Neutrophil (primary cell): ENCODE data around the gene MXD3.
A peak's percentile ranks its signal among the peaks of the same experiment; 100 is the strongest.
"Not testable (repeated sequence)": the region's sequence is repeated elsewhere in the genome, so short reads cannot be mapped to it uniquely, and the experiment has no call there.

Experiments used
- H3K27ac ChIP-seq: fragments of 200-600 bp; sonication (generic); 2 replicates; pipeline ENCODE4 v1.5.1; 2016; ENCODE audit warnings: mild to moderate bottlenecking, moderate library complexity
- H3K27me3 ChIP-seq: fragments of 200-600 bp; sonication (generic); 2 replicates; pipeline ENCODE4 v1.6.0; 2016; ENCODE audit warnings: mild to moderate bottlenecking
- H3K36me3 ChIP-seq: fragments of 200-600 bp; sonication (generic); 2 replicates; pipeline ENCODE4 v1.5.1; 2017
- H3K4me1 ChIP-seq, 2 experiments: fragments of 200-600 bp in 1 of 2; sonication (generic) in 1 of 2; 1 replicate in 1 of 2; 2 replicates in 1 of 2; pipeline versions ENCODE4 v1.5.1 to v1.6.1; 2013 to 2016; ENCODE audit warnings: low read depth in 1 of 2, low read length in 1 of 2, mild to moderate bottlenecking in 1 of 2, moderate library complexity in 1 of 2; ENCODE audit not compliant: control insufficient read depth in 1 of 2, insufficient read depth in 1 of 2
- H3K4me3 ChIP-seq, 2 experiments: fragments of 200-600 bp in 1 of 2; sonication (generic) in 1 of 2; 1 replicate in 1 of 2; 2 replicates in 1 of 2; pipeline ENCODE4 v1.5.1; 2013 to 2016; ENCODE audit warnings: low read depth in 1 of 2, low read length in 1 of 2, mild to moderate bottlenecking in 1 of 2, moderate library complexity in 1 of 2
- H3K9me3 ChIP-seq: fragments of 200-600 bp; sonication (generic); 2 replicates; pipeline ENCODE4 v1.5.1; 2016
- CTCF ChIP-seq: fragments of 200-600 bp; sonication (generic); IDR thresholded peaks from 2 replicates; pipeline ENCODE4 v1.5.1; 2016; ENCODE audit warnings: antibody characterized with exemption

The MXD3 gene

GRCh38 chr5:177310332-177310731 lies 1.4 kb downstream of the MXD3 start:
- peak overlapping the region; percentile 95 for H3K27ac ChIP-seq
- H3K4me1 ChIP-seq: peaks cover 79 to 83% of the 10 kb centered on the region in 2 experiments
- H3K36me3 ChIP-seq: peaks cover 14% of the 10 kb centered on the region
- no peaks in the 10 kb centered on the region for H3K27me3 ChIP-seq
- no peak for TF ChIP-seq CTCF
- no peaks in the 10 kb centered on the region for H3K9me3 ChIP-seq
- H3K4me3 ChIP-seq: peak overlapping the region; percentile 79 to 99

- peaks cover 87 to 91% of the 10 kb centered on the region in 2 experiments for H3K4me1 ChIP-seq
- peak overlapping the region; percentile 95 for H3K27ac ChIP-seq
- peak overlapping the region; percentile 79 to 99 for H3K4me3 ChIP-seq
- TF ChIP-seq CTCF: peak; percentile 96
- H3K27me3 ChIP-seq: no peaks in the 10 kb centered on the region
- H3K9me3 ChIP-seq: no peaks in the 10 kb centered on the region
- peaks cover 22% of the 10 kb centered on the region for H3K36me3 ChIP-seq
These were observed 2.1 kb downstream of the MXD3 start for GRCh38 chr5:177309351-177310191.

GRCh38 chr5:177308740-177309139 lies 3.0 kb downstream of the MXD3 start:
- TF ChIP-seq CTCF: no peak
- Histone ChIP-seq H3K27me3 (no peaks in the 10 kb centered on the region), H3K4me3 (peak overlapping the region; percentile 79 to 99), H3K9me3 (no peaks in the 10 kb centered on the region), H3K4me1 (peaks cover 93 to 97% of the 10 kb centered on the region in 2 experiments), H3K36me3 (peaks cover 29% of the 10 kb centered on the region), H3K27ac (peak overlapping the region; percentile 95)

- peak; percentile 11 for TF ChIP-seq CTCF
- Histone ChIP-seq H3K27me3 (no peaks in the 10 kb centered on the region), H3K36me3 (peaks cover 29% of the 10 kb centered on the region), H3K9me3 (no peaks in the 10 kb centered on the region), H3K27ac (peak overlapping the region; percentile 95), H3K4me1 (peaks cover 85 to 89% of the 10 kb centered on the region in 2 experiments), H3K4me3 (peak overlapping the region; percentile 79 to 99)
These were observed 3.9 kb downstream of the MXD3 start for GRCh38 chr5:177307544-177308363.

GRCh38 chr5:177306674-177307543 lies 4.8 kb downstream of the MXD3 start:
- Histone ChIP-seq H3K9me3 (no peaks in the 10 kb centered on the region), H3K27ac (peak overlapping the region; percentile 95), H3K4me3 (peak overlapping the region; percentile 79 to 99), H3K4me1 (peaks cover 85 to 89% of the 10 kb centered on the region in 2 experiments), H3K36me3 (peaks cover 37% of the 10 kb centered on the region), H3K27me3 (no peaks in the 10 kb centered on the region)
- peak; percentile 95 for TF ChIP-seq CTCF

GRCh38 chr5:177306103-177306640 lies 5.5 kb downstream of the MXD3 start:
- peaks cover 85 to 89% of the 10 kb centered on the region in 2 experiments for H3K4me1 ChIP-seq
- H3K27ac ChIP-seq: peak overlapping the region; percentile 95
- H3K27me3 ChIP-seq, H3K9me3 ChIP-seq: not testable (repeated sequence)
- peak overlapping the region; percentile 79 to 99 for H3K4me3 ChIP-seq
- peaks cover 45% of the 10 kb centered on the region for H3K36me3 ChIP-seq
